ENCODE results near the gene CYBA. TPM values are rescaled to one million over a fixed set of nuclear protein-coding genes. Genes with fewer than 3 reads are reported as not detected.

CYBA gene
- total RNA-seq, 2 experiments from 2014 or later = 359 to 601 TPM

DNA sequence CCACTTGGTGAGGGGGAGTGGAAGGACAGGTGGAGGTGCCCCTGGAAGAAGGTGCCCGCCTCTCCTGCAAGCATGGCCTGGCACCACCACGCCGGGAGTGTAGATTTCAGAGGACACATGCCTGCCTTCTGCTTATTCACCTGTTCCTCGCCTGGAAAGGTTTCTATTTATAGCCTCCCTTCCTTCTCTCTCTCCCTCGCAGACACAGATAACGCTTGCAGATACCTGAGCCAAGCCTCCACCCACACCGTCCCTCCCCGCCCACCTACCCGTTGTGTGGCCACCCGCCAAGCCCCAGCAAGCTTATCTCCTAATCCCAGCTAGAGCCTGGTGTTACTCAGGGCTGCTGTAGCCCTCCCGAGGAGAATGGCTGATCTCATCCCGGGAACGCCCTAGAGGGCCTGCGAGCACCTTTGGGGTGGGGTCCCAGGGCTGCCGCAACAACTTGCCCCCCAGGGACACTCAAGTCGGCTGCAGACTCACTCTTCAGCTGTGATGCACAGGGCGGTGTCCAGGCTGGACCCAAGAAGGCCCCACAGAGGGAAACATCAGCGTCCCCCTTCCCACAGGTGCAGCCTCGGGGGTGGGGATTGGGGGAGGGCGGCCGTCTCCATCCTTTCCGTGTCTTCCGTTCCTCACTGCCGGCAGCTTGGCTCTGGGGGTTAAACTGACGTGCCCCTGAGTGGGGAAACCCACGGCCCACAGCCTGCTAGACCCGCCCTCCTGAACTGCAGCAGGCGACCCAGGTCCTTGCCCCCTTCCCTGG, 37.3 kb upstream of the CYBA start:
- no peak overlapping the region for H3K27ac ChIP-seq (ENCODE audit: low read depth, low read length, poor library complexity, severe bottlenecking)
- no peak overlapping the region for H2AFZ ChIP-seq (ENCODE audit: low read length)
- no TSS peak for BruUV-seq (replicated peaks)
- DNase-seq (ENCODE audit: low spot score) = no peak
- POLR2A ChIA-PET = no interaction called here
- H4K20me1 ChIP-seq (ENCODE audit: insufficient read depth, low read length) = no peaks in the 10 kb centered on the region
- CTCF ChIA-PET (ENCODE audit: unreplicated experiment) = no interaction called here
- H3K4me1 ChIP-seq (ENCODE audit: insufficient read depth, low read length, poor library complexity, severe bottlenecking) = peaks cover 45% of the 10 kb centered on the region
- H3K9me3 ChIP-seq (ENCODE audit: low read length) = no peaks in the 10 kb centered on the region
- no peak overlapping the region for H3K4me2 ChIP-seq (ENCODE audit: low read length)
- TF ChIP-seq, protein P1, sequence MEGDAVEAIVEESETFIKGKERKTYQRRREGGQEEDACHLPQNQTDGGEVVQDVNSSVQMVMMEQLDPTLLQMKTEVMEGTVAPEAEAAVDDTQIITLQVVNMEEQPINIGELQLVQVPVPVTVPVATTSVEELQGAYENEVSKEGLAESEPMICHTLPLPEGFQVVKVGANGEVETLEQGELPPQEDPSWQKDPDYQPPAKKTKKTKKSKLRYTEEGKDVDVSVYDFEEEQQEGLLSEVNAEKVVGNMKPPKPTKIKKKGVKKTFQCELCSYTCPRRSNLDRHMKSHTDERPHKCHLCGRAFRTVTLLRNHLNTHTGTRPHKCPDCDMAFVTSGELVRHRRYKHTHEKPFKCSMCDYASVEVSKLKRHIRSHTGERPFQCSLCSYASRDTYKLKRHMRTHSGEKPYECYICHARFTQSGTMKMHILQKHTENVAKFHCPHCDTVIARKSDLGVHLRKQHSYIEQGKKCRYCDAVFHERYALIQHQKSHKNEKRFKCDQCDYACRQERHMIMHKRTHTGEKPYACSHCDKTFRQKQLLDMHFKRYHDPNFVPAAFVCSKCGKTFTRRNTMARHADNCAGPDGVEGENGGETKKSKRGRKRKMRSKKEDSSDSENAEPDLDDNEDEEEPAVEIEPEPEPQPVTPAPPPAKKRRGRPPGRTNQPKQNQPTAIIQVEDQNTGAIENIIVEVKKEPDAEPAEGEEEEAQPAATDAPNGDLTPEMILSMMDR (conservative IDR thresholded peaks at IDR 0.05; ENCODE audit: low read length) = no peak
- TF ChIP-seq EZH2phosphoT487 (IDR thresholded peaks at IDR 0.05; ENCODE audit: borderline replicate concordance, low read depth, low read length) = no peak
- no peak overlapping the region for H3K4me3 ChIP-seq (ENCODE audit: low read depth, low read length, poor library complexity, severe bottlenecking)
- intact Hi-C loops (cut with micrococcal nuclease; ENCODE audit: unreplicated experiment) = no loop called here
- H3K9me2 ChIP-seq (ENCODE audit: insufficient read depth, low read length) = no peaks in the 10 kb centered on the region
- no peaks in the 10 kb centered on the region for H3K36me3 ChIP-seq (ENCODE audit: insufficient read depth, low read length)
- H3K79me2 ChIP-seq (ENCODE audit: insufficient read depth, low read depth, low read length) = no peaks in the 10 kb centered on the region

DNA sequence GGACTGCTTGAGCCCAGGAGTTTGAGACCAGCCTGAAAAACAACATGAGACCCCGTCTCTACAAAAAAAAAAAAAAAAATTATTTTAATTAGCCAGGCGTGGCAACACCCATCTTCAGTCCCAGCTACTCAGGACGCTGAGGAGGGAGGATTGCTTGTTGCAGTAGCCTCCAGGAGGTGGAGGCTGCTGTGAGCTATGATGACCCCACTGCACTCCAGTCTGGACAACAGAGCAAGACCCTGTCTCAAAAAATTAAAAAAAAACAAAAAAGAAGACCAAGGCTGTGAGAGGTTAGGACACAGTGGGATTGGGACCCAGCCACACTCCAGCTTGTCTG, 36.8 kb upstream of the CYBA start:
- Histone ChIP-seq H3K79me2 (ENCODE audit: insufficient read depth, low read depth, low read length) (no peaks in the 10 kb centered on the region), H4K20me1 (ENCODE audit: insufficient read depth, low read length) (no peaks in the 10 kb centered on the region), H3K4me3 (ENCODE audit: low read depth, low read length, poor library complexity, severe bottlenecking) (no peak overlapping the region), H3K4me1 (ENCODE audit: insufficient read depth, low read length, poor library complexity, severe bottlenecking) (peaks cover 41% of the 10 kb centered on the region), H2AFZ (ENCODE audit: low read length) (no peak overlapping the region), H3K9me3 (ENCODE audit: low read length) (no peaks in the 10 kb centered on the region), H3K4me2 (ENCODE audit: low read length) (no peak overlapping the region), H3K27ac (ENCODE audit: low read depth, low read length, poor library complexity, severe bottlenecking) (no peak overlapping the region), H3K36me3 (ENCODE audit: insufficient read depth, low read length) (no peaks in the 10 kb centered on the region), H3K9me2 (ENCODE audit: insufficient read depth, low read length) (no peaks in the 10 kb centered on the region)
- no peak for DNase-seq (ENCODE audit: low spot score)
- intact Hi-C loops (cut with micrococcal nuclease; ENCODE audit: unreplicated experiment) = no loop called here
- POLR2A ChIA-PET = interaction anchor here (0.7 kb wide), 1 partner anchor 305 kb away, joined by 4 read pairs; no protein-coding TSS in a partner anchor
- BruUV-seq (replicated peaks) = no TSS peak
- no peak for TF ChIP-seq EZH2phosphoT487 (IDR thresholded peaks at IDR 0.05; ENCODE audit: borderline replicate concordance, low read depth, low read length)
- TF ChIP-seq, protein P1 (conservative IDR thresholded peaks at IDR 0.05; ENCODE audit: low read length) = no peak
- CTCF ChIA-PET (ENCODE audit: unreplicated experiment) = no interaction called here

DNA sequence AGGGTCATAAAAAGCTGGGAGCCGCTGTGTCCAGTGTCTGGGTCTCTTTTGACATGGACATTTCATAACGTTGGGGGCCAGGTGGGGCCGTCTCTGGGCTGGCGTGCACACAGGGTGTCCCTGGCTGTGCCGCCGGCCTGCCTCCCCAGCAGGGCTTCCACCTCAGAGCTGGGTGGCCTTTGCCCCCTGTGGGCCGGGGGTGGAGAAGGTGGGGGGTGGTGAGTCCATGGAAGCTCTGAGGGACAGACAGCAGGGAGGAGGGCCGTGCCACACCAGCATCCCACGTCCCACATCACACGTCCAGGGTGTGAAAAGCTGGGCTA, 36.4 kb upstream of the CYBA start:
- H3K4me2 ChIP-seq (ENCODE audit: low read length) = peak overlapping the region; percentile 82; the same call in 1 of the 2 replicates
- TF ChIP-seq, protein P1 (conservative IDR thresholded peaks at IDR 0.05; ENCODE audit: low read length) = no peak
- TF ChIP-seq EZH2phosphoT487 (IDR thresholded peaks at IDR 0.05; ENCODE audit: borderline replicate concordance, low read depth, low read length) = no peak
- H3K9me2 ChIP-seq (ENCODE audit: insufficient read depth, low read length) = no peaks in the 10 kb centered on the region
- no TSS peak for BruUV-seq (replicated peaks)
- no peaks in the 10 kb centered on the region for H3K9me3 ChIP-seq (ENCODE audit: low read length)
- H3K4me3 ChIP-seq (ENCODE audit: low read depth, low read length, poor library complexity, severe bottlenecking) = no peak overlapping the region
- ChIA-PET CTCF (ENCODE audit: unreplicated experiment) (no interaction called here), POLR2A (interaction anchor here (0.7 kb wide), 1 partner anchor 306 kb away, joined by 4 read pairs; no protein-coding TSS in a partner anchor)
- H3K36me3 ChIP-seq (ENCODE audit: insufficient read depth, low read length) = no peaks in the 10 kb centered on the region
- no peaks in the 10 kb centered on the region for H3K79me2 ChIP-seq (ENCODE audit: insufficient read depth, low read depth, low read length)
- no peaks in the 10 kb centered on the region for H4K20me1 ChIP-seq (ENCODE audit: insufficient read depth, low read length)
- DNase-seq (ENCODE audit: low spot score) = no peak
- peaks cover 43% of the 10 kb centered on the region for H3K4me1 ChIP-seq (ENCODE audit: insufficient read depth, low read length, poor library complexity, severe bottlenecking)
- H3K27ac ChIP-seq (ENCODE audit: low read depth, low read length, poor library complexity, severe bottlenecking) = no peak overlapping the region
- H2AFZ ChIP-seq (ENCODE audit: low read length) = no peak overlapping the region
- intact Hi-C loops (cut with micrococcal nuclease; ENCODE audit: unreplicated experiment) = no loop called here
